ENCODE measurements around the gene KIAA0319L.

GRCh38 chr1:35454176-35454575 lies 103.0 kb downstream of the KIAA0319L start:
- TF ChIP-seq EZH2 (IDR thresholded peaks at IDR 0.05; ENCODE audit: borderline replicate concordance, insufficient read depth, low read length, poor library complexity, severe bottlenecking): no peak
- no peak for TF ChIP-seq POLR2AphosphoS5 (IDR thresholded peaks at IDR 0.05)
- TF ChIP-seq SMC3 (conservative IDR thresholded peaks at IDR 0.05; ENCODE audit: poor library complexity): no peak
- no peak for TF ChIP-seq CTCF (IDR thresholded peaks at IDR 0.05; ENCODE audit: poor library complexity, severe bottlenecking)
- no peak for TF ChIP-seq EP300 (conservative IDR thresholded peaks at IDR 0.05; ENCODE audit: poor library complexity, severe bottlenecking)
- TF ChIP-seq REST (IDR thresholded peaks at IDR 0.05; ENCODE audit: borderline replicate concordance): no peak
- no peak for TF ChIP-seq MXI1 (conservative IDR thresholded peaks at IDR 0.05; ENCODE audit: poor library complexity, severe bottlenecking)
- no peak for TF ChIP-seq TAF1 (IDR thresholded peaks at IDR 0.05; ENCODE audit: low read depth)
